ENCODE data around the gene PRICKLE4.
"Not testable (repeated sequence)": the region's sequence is repeated elsewhere in the genome, so short reads cannot be mapped to it uniquely, and the experiment has no call there.

- TF ChIP-seq, protein P1, sequence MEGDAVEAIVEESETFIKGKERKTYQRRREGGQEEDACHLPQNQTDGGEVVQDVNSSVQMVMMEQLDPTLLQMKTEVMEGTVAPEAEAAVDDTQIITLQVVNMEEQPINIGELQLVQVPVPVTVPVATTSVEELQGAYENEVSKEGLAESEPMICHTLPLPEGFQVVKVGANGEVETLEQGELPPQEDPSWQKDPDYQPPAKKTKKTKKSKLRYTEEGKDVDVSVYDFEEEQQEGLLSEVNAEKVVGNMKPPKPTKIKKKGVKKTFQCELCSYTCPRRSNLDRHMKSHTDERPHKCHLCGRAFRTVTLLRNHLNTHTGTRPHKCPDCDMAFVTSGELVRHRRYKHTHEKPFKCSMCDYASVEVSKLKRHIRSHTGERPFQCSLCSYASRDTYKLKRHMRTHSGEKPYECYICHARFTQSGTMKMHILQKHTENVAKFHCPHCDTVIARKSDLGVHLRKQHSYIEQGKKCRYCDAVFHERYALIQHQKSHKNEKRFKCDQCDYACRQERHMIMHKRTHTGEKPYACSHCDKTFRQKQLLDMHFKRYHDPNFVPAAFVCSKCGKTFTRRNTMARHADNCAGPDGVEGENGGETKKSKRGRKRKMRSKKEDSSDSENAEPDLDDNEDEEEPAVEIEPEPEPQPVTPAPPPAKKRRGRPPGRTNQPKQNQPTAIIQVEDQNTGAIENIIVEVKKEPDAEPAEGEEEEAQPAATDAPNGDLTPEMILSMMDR (IDR thresholded peaks at IDR 0.05) = not testable (repeated sequence)
- not testable (repeated sequence) for TF ChIP-seq POLR2A (IDR thresholded peaks at IDR 0.05)
Measured at GRCh38 chr6:41766043-41766664, 14.4 kb upstream of the PRICKLE4 start.

All from prostate gland (tissue), 2 donors.